Measurements from ENCODE around the gene VCAM1.
"Not testable (repeated sequence)": the region's sequence is repeated elsewhere in the genome, so short reads cannot be mapped to it uniquely, and the experiment has no call there.

Gene VCAM1

GRCh38 chr1:100708476-100709062 is 11.0 kb upstream of the VCAM1 start:
- TF ChIP-seq POLR2A (IDR thresholded peaks at IDR 0.05; ENCODE audit: low read depth, low read length), result no peak
- TF ChIP-seq POLR2AphosphoS5 (IDR thresholded peaks at IDR 0.05; ENCODE audit: low read depth, low read length), result no peak
- no peak for TF ChIP-seq TAF1 (IDR thresholded peaks at IDR 0.05; ENCODE audit: borderline replicate concordance, low read depth, low read length)

GRCh38 chr1:100710906-100711682 is 8.4 kb upstream of the VCAM1 start:
- no peak for FAIRE-seq
- no peak for TF ChIP-seq POLR2A (IDR thresholded peaks at IDR 0.05; ENCODE audit: low read depth, low read length)
- TF ChIP-seq TAF1 (IDR thresholded peaks at IDR 0.05; ENCODE audit: borderline replicate concordance, low read depth, low read length), result no peak
- TF ChIP-seq POLR2AphosphoS5 (IDR thresholded peaks at IDR 0.05; ENCODE audit: low read depth, low read length), result no peak
- DNase-seq (ENCODE audit: insufficient read length), result no peak

More at GRCh38 chr1:100708476-100709062, 11.0 kb upstream of the VCAM1 start:
- no peak for DNase-seq (ENCODE audit: insufficient read length)
- FAIRE-seq, result no peak

GRCh38 chr1:100713027-100713426 is 6.5 kb upstream of the VCAM1 start:
- not testable (repeated sequence) for DNase-seq (ENCODE audit: insufficient read length); FAIRE-seq

GRCh38 chr1:100713626-100714025 is 5.9 kb upstream of the VCAM1 start:
- FAIRE-seq (no peak), DNase-seq (ENCODE audit: insufficient read length) (no peak)
- no peak for TF ChIP-seq POLR2A (IDR thresholded peaks at IDR 0.05; ENCODE audit: low read depth, low read length)
- TF ChIP-seq POLR2AphosphoS5 (IDR thresholded peaks at IDR 0.05; ENCODE audit: low read depth, low read length), result no peak
- TF ChIP-seq TAF1 (IDR thresholded peaks at IDR 0.05; ENCODE audit: borderline replicate concordance, low read depth, low read length), result no peak

- DNase-seq (ENCODE audit: insufficient read length), result no peak
- FAIRE-seq, result no peak
- no peak for TF ChIP-seq TAF1 (IDR thresholded peaks at IDR 0.05; ENCODE audit: borderline replicate concordance, low read depth, low read length)
- no peak for TF ChIP-seq POLR2A (IDR thresholded peaks at IDR 0.05; ENCODE audit: low read depth, low read length)
- no peak for TF ChIP-seq POLR2AphosphoS5 (IDR thresholded peaks at IDR 0.05; ENCODE audit: low read depth, low read length)
Measured at GRCh38 chr1:100714599-100714998, 4.9 kb upstream of the VCAM1 start.

GRCh38 chr1:100717218-100717617 is 2.3 kb upstream of the VCAM1 start:
- TF ChIP-seq POLR2A (IDR thresholded peaks at IDR 0.05; ENCODE audit: low read depth, low read length) (no peak), TAF1 (IDR thresholded peaks at IDR 0.05; ENCODE audit: borderline replicate concordance, low read depth, low read length) (no peak)
- DNase-seq (ENCODE audit: insufficient read length), result no peak
- no peak for FAIRE-seq

GRCh38 chr1:100718581-100718980 is 961 bp upstream of the VCAM1 start:
- FAIRE-seq (no peak), DNase-seq (ENCODE audit: insufficient read length) (no peak)
- TF ChIP-seq TAF1 (IDR thresholded peaks at IDR 0.05; ENCODE audit: borderline replicate concordance, low read depth, low read length), result no peak
- TF ChIP-seq POLR2AphosphoS5 (IDR thresholded peaks at IDR 0.05; ENCODE audit: low read depth, low read length), result no peak
- TF ChIP-seq POLR2A (IDR thresholded peaks at IDR 0.05; ENCODE audit: low read depth, low read length), result no peak

- FAIRE-seq (no peak), DNase-seq (ENCODE audit: insufficient read length) (no peak)
- TF ChIP-seq POLR2A (IDR thresholded peaks at IDR 0.05; ENCODE audit: low read depth, low read length), result no peak
- TF ChIP-seq TAF1 (IDR thresholded peaks at IDR 0.05; ENCODE audit: borderline replicate concordance, low read depth, low read length), result no peak
- TF ChIP-seq POLR2AphosphoS5 (IDR thresholded peaks at IDR 0.05; ENCODE audit: low read depth, low read length), result no peak
Measured at GRCh38 chr1:100720101-100720500, 559 bp downstream of the VCAM1 start.

GRCh38 chr1:100720751-100721150 is 1.2 kb downstream of the VCAM1 start:
- no peak for FAIRE-seq
- no peak for DNase-seq (ENCODE audit: insufficient read length)

GRCh38 chr1:100721526-100722207 is 2.1 kb downstream of the VCAM1 start:
- FAIRE-seq (no peak), DNase-seq (ENCODE audit: insufficient read length) (no peak)
- TF ChIP-seq POLR2AphosphoS5 (IDR thresholded peaks at IDR 0.05; ENCODE audit: low read depth, low read length) (no peak), POLR2A (IDR thresholded peaks at IDR 0.05; ENCODE audit: low read depth, low read length) (no peak)

More at GRCh38 chr1:100720751-100721150, 1.2 kb downstream of the VCAM1 start:
- TF ChIP-seq POLR2AphosphoS5 (IDR thresholded peaks at IDR 0.05; ENCODE audit: low read depth, low read length) (no peak), TAF1 (IDR thresholded peaks at IDR 0.05; ENCODE audit: borderline replicate concordance, low read depth, low read length) (no peak), POLR2A (IDR thresholded peaks at IDR 0.05; ENCODE audit: low read depth, low read length) (no peak)

- FAIRE-seq (no peak), DNase-seq (ENCODE audit: insufficient read length) (no peak)
- TF ChIP-seq POLR2A (IDR thresholded peaks at IDR 0.05; ENCODE audit: low read depth, low read length), result no peak
Measured at GRCh38 chr1:100722221-100722620, 2.7 kb downstream of the VCAM1 start.

GRCh38 chr1:100724281-100724680 is 4.7 kb downstream of the VCAM1 start:
- TF ChIP-seq TAF1 (IDR thresholded peaks at IDR 0.05; ENCODE audit: borderline replicate concordance, low read depth, low read length) (no peak), POLR2AphosphoS5 (IDR thresholded peaks at IDR 0.05; ENCODE audit: low read depth, low read length) (no peak), POLR2A (IDR thresholded peaks at IDR 0.05; ENCODE audit: low read depth, low read length) (no peak)
- DNase-seq (ENCODE audit: insufficient read length), result no peak
- FAIRE-seq, result no peak

All from GM12892 (cell line).